Upper lobe of left lung (tissue), 4 donors: ENCODE measurements around the gene TEKT5.

ENCODE experiments used
- CTCF ChIP-seq, 6 experiments: fragments of 450-650 bp in 4 of 6; fragments of 200-600 bp in 2 of 6; sonication (generic) in 2 of 6; IDR thresholded peaks; one replicate each; pipeline ENCODE4 v1.5.1; 2016 to 2019; ENCODE audit warnings: antibody characterized with exemption in 6 of 6
- EP300 ChIP-seq, 4 donors: sonication (generic); formaldehyde crosslinking; IDR thresholded peaks; one replicate each; pipeline ENCODE4 v1.5.1; 2017; ENCODE audit warnings: antibody characterized with exemption in 4 of 4, control low read depth in 2 of 4
- POLR2AphosphoS5 ChIP-seq, 2 donors: sonication (generic); formaldehyde crosslinking; IDR thresholded peaks; one replicate each; pipeline ENCODE4 v1.5.1; 2017; ENCODE audit warnings: antibody characterized with exemption in 2 of 2

- TF ChIP-seq CTCF (IDR thresholded peaks at IDR 0.05) (no peak), EP300 (IDR thresholded peaks at IDR 0.05) (no peak), POLR2AphosphoS5 (IDR thresholded peaks at IDR 0.05) (no peak)
Observed at GRCh38 chr16:10642964-10643363, 51.8 kb downstream of the TEKT5 start.
